ENCODE measurements around the gene NOS1AP. TPM values are rescaled to one million over a fixed set of nuclear protein-coding genes. Genes with fewer than 3 reads are reported as not detected.

The NOS1AP gene
- total RNA-seq, 2 donors from 2014 or later, result not detected

GRCh38 chr1:162240577-162240976, 171.1 kb downstream of the NOS1AP start:
- Mint-ChIP-seq H3K4me1 (no peaks in the 10 kb centered on the region), H3K27me3 (peaks cover 41% of the 10 kb centered on the region), H3K4me3 (no peak overlapping the region), H3K27ac (no peak overlapping the region), H3K36me3 (ENCODE audit: low read depth) (no peaks in the 10 kb centered on the region)
- ATAC-seq, result no peak
- no peak for DNase-seq
- no peaks in the 10 kb centered on the region for H3K9me3 ChIP-seq (ENCODE audit: control insufficient read depth, low read length, poor library complexity, severe bottlenecking)

- Mint-ChIP-seq H3K4me1 (no peaks in the 10 kb centered on the region), H3K27ac (no peak overlapping the region), H3K36me3 (ENCODE audit: low read depth) (no peaks in the 10 kb centered on the region), H3K27me3 (peaks cover 41% of the 10 kb centered on the region), H3K4me3 (no peak overlapping the region)
- no peaks in the 10 kb centered on the region for H3K9me3 ChIP-seq (ENCODE audit: control insufficient read depth, low read length, poor library complexity, severe bottlenecking)
- no peak for DNase-seq
- ATAC-seq, result no peak
Measured at GRCh38 chr1:162242804-162243203, 173.3 kb downstream of the NOS1AP start.

GRCh38 chr1:162248854-162249535, 179.5 kb downstream of the NOS1AP start:
- H3K27me3 Mint-ChIP-seq, result peaks cover 48% of the 10 kb centered on the region
- H3K4me3 Mint-ChIP-seq, result no peak overlapping the region
- H3K36me3 Mint-ChIP-seq (ENCODE audit: low read depth), result no peaks in the 10 kb centered on the region
- no peaks in the 10 kb centered on the region for H3K9me3 ChIP-seq (ENCODE audit: control insufficient read depth, low read length, poor library complexity, severe bottlenecking)
- DNase-seq (no peak), ATAC-seq (no peak)
- no peak overlapping the region for H3K27ac Mint-ChIP-seq
- no peaks in the 10 kb centered on the region for H3K4me1 Mint-ChIP-seq

GRCh38 chr1:162250004-162250730, 180.7 kb downstream of the NOS1AP start:
- H3K4me1 Mint-ChIP-seq, result no peaks in the 10 kb centered on the region
- DNase-seq, result no peak
- H3K4me3 Mint-ChIP-seq, result no peak overlapping the region
- ATAC-seq, result no peak
- H3K36me3 Mint-ChIP-seq (ENCODE audit: low read depth), result no peaks in the 10 kb centered on the region
- peaks cover 52% of the 10 kb centered on the region for H3K27me3 Mint-ChIP-seq
- H3K9me3 ChIP-seq (ENCODE audit: control insufficient read depth, low read length, poor library complexity, severe bottlenecking), result no peaks in the 10 kb centered on the region
- no peak overlapping the region for H3K27ac Mint-ChIP-seq

- H3K9me3 ChIP-seq (ENCODE audit: control insufficient read depth, low read length, poor library complexity, severe bottlenecking), result no peaks in the 10 kb centered on the region
- H3K36me3 Mint-ChIP-seq (ENCODE audit: low read depth), result no peaks in the 10 kb centered on the region
- H3K27ac Mint-ChIP-seq, result no peak overlapping the region
- no peak for DNase-seq
- H3K4me1 Mint-ChIP-seq, result no peaks in the 10 kb centered on the region
- H3K27me3 Mint-ChIP-seq, result peaks cover 47% of the 10 kb centered on the region
- ATAC-seq, result no peak
- H3K4me3 Mint-ChIP-seq, result no peak overlapping the region
Measured at GRCh38 chr1:162251102-162251501, 181.6 kb downstream of the NOS1AP start.

GRCh38 chr1:162252214-162252613, 182.7 kb downstream of the NOS1AP start:
- Mint-ChIP-seq H3K27me3 (peaks cover 48% of the 10 kb centered on the region), H3K4me1 (no peaks in the 10 kb centered on the region), H3K27ac (no peak overlapping the region), H3K4me3 (no peak overlapping the region), H3K36me3 (ENCODE audit: low read depth) (no peaks in the 10 kb centered on the region)
- DNase-seq (no peak), ATAC-seq (no peak)
- no peaks in the 10 kb centered on the region for H3K9me3 ChIP-seq (ENCODE audit: control insufficient read depth, low read length, poor library complexity, severe bottlenecking)

GRCh38 chr1:162253790-162254189, 184.3 kb downstream of the NOS1AP start:
- Mint-ChIP-seq H3K27ac (no peak overlapping the region), H3K4me3 (no peak overlapping the region), H3K27me3 (peaks cover 46% of the 10 kb centered on the region), H3K4me1 (no peaks in the 10 kb centered on the region), H3K36me3 (ENCODE audit: low read depth) (no peaks in the 10 kb centered on the region)
- no peak for DNase-seq
- no peak for ATAC-seq
- no peaks in the 10 kb centered on the region for H3K9me3 ChIP-seq (ENCODE audit: control insufficient read depth, low read length, poor library complexity, severe bottlenecking)

GRCh38 chr1:162256287-162256686, 186.8 kb downstream of the NOS1AP start:
- Mint-ChIP-seq H3K4me1 (no peaks in the 10 kb centered on the region), H3K27ac (no peak overlapping the region), H3K36me3 (ENCODE audit: low read depth) (no peaks in the 10 kb centered on the region), H3K4me3 (no peak overlapping the region), H3K27me3 (peaks cover 37% of the 10 kb centered on the region)
- H3K9me3 ChIP-seq (ENCODE audit: control insufficient read depth, low read length, poor library complexity, severe bottlenecking), result no peaks in the 10 kb centered on the region
- no peak for DNase-seq
- ATAC-seq, result no peak

GRCh38 chr1:162258394-162258793, 188.9 kb downstream of the NOS1AP start:
- DNase-seq, result no peak
- no peak for ATAC-seq
- H3K9me3 ChIP-seq (ENCODE audit: control insufficient read depth, low read length, poor library complexity, severe bottlenecking), result no peaks in the 10 kb centered on the region
- H3K27me3 Mint-ChIP-seq, result peaks cover 47% of the 10 kb centered on the region
- no peak overlapping the region for H3K27ac Mint-ChIP-seq
- H3K36me3 Mint-ChIP-seq (ENCODE audit: low read depth), result no peaks in the 10 kb centered on the region
- H3K4me3 Mint-ChIP-seq, result no peak overlapping the region
- no peaks in the 10 kb centered on the region for H3K4me1 Mint-ChIP-seq

- Mint-ChIP-seq H3K27me3 (peaks cover 44% of the 10 kb centered on the region), H3K27ac (no peak overlapping the region), H3K36me3 (ENCODE audit: low read depth) (no peaks in the 10 kb centered on the region), H3K4me3 (no peak overlapping the region), H3K4me1 (no peaks in the 10 kb centered on the region)
- H3K9me3 ChIP-seq (ENCODE audit: control insufficient read depth, low read length, poor library complexity, severe bottlenecking), result no peaks in the 10 kb centered on the region
- DNase-seq, result no peak
- no peak for ATAC-seq
Measured at GRCh38 chr1:162259894-162260455, 190.5 kb downstream of the NOS1AP start.

GRCh38 chr1:162264108-162264507, 194.6 kb downstream of the NOS1AP start:
- Mint-ChIP-seq H3K36me3 (ENCODE audit: low read depth) (no peaks in the 10 kb centered on the region), H3K27me3 (peaks cover 37% of the 10 kb centered on the region), H3K4me3 (no peak overlapping the region), H3K27ac (no peak overlapping the region), H3K4me1 (no peaks in the 10 kb centered on the region)
- H3K9me3 ChIP-seq (ENCODE audit: control insufficient read depth, low read length, poor library complexity, severe bottlenecking), result no peaks in the 10 kb centered on the region
- ATAC-seq (no peak), DNase-seq (no peak)

- Mint-ChIP-seq H3K4me3 (no peak overlapping the region), H3K27ac (no peak overlapping the region), H3K4me1 (no peaks in the 10 kb centered on the region), H3K27me3 (peaks cover 40% of the 10 kb centered on the region), H3K36me3 (ENCODE audit: low read depth) (no peaks in the 10 kb centered on the region)
- H3K9me3 ChIP-seq (ENCODE audit: control insufficient read depth, low read length, poor library complexity, severe bottlenecking), result no peaks in the 10 kb centered on the region
- no peak for ATAC-seq
- DNase-seq, result no peak
Measured at GRCh38 chr1:162265983-162266382, 196.5 kb downstream of the NOS1AP start.

GRCh38 chr1:162270016-162270770, 200.7 kb downstream of the NOS1AP start:
- H3K4me3 Mint-ChIP-seq, result no peak overlapping the region
- ATAC-seq (no peak), DNase-seq (no peak)
- H3K27me3 Mint-ChIP-seq, result peaks cover 27% of the 10 kb centered on the region
- no peak overlapping the region for H3K27ac Mint-ChIP-seq
- no peaks in the 10 kb centered on the region for H3K4me1 Mint-ChIP-seq
- H3K36me3 Mint-ChIP-seq (ENCODE audit: low read depth), result no peaks in the 10 kb centered on the region
- H3K9me3 ChIP-seq (ENCODE audit: control insufficient read depth, low read length, poor library complexity, severe bottlenecking), result no peaks in the 10 kb centered on the region
